Measurements from ENCODE around the gene ALOX15.
A peak's percentile ranks its signal among the peaks of the same experiment; 100 is the strongest.
"Not testable (repeated sequence)": the region's sequence is repeated elsewhere in the genome, so short reads cannot be mapped to it uniquely, and the experiment has no call there.

The ALOX15 gene

GRCh38 chr17:4590981-4591453 lies 50.5 kb downstream of the ALOX15 start:
- DNase-seq, result no peak

- DNase-seq, result not testable (repeated sequence)
Observed at GRCh38 chr17:4590042-4590441, 51.4 kb downstream of the ALOX15 start.

GRCh38 chr17:4588898-4589625 lies 52.4 kb downstream of the ALOX15 start:
- no peak for DNase-seq

- no peak for DNase-seq
Observed at GRCh38 chr17:4588391-4588790, 53.1 kb downstream of the ALOX15 start.

GRCh38 chr17:4587803-4588202 lies 53.7 kb downstream of the ALOX15 start:
- no peak for DNase-seq

- DNase-seq, result no peak
Observed at GRCh38 chr17:4587195-4587594, 54.3 kb downstream of the ALOX15 start.

GRCh38 chr17:4586043-4586442 lies 55.4 kb downstream of the ALOX15 start:
- DNase-seq, result no peak

GRCh38 chr17:4585638-4585994 lies 55.9 kb downstream of the ALOX15 start:
- DNase-seq, result no peak

GRCh38 chr17:4584917-4585637 lies 56.4 kb downstream of the ALOX15 start:
- no peak for DNase-seq

- peak; percentile 34 to 44 for DNase-seq
Observed at GRCh38 chr17:4584101-4584916, 57.2 kb downstream of the ALOX15 start, which contains the start of gene SMTNL2. SMTNL2 (plus strand) TSS chr17:4584529; CDS start chr17:4584606, 77 bp downstream.

GRCh38 chr17:4583782-4584100 lies 57.7 kb downstream of the ALOX15 start:
- peak; percentile 34 to 39 for DNase-seq

GRCh38 chr17:4583206-4583605 lies 58.3 kb downstream of the ALOX15 start:
- no peak for DNase-seq

- no peak for DNase-seq
Observed at GRCh38 chr17:4582691-4583090, 58.8 kb downstream of the ALOX15 start.

GRCh38 chr17:4582101-4582501 lies 59.4 kb downstream of the ALOX15 start:
- DNase-seq, result no peak

Data from activated T-cell treated with anti-CD3 and anti-CD28 coated beads, Interleukin-2, amount 50 U/mL, for 48 hours (primary cell).